NCI-H524 (cell line): ENCODE data around the gene NACC2.
A peak's percentile ranks its signal among the peaks of the same experiment; 100 is the strongest.

Experiments used
- DNase-seq, 2 experiments: peaks; one replicate each; lab custom pipeline; 2025; lab: John Stamatoyannopoulos, UW

The NACC2 gene

DNA sequence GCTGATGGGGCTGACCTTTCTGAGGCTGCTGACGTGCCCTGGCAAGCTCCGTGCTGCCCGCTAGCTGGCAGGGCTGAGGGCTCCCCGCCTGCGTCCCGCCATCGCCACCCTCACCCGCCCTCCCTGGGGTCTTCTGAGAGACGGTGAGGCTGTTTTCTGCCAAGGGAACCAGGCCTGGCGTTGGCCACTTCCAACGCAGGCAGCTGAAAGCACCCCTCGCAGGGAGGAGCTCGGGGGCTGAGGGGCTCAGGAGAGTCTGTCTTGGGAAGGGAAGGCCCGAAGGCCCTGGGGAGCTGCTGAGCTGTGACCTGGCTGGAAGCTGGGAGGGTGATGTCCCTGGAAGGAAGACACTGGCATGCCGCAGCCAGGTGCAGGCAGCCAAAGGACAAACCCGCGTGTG is 33.3 kb upstream of the NACC2 start:
- no peak for DNase-seq

GRCh38 chr9:136127313-136127712 is 32.2 kb upstream of the NACC2 start:
- no peak for DNase-seq

DNA sequence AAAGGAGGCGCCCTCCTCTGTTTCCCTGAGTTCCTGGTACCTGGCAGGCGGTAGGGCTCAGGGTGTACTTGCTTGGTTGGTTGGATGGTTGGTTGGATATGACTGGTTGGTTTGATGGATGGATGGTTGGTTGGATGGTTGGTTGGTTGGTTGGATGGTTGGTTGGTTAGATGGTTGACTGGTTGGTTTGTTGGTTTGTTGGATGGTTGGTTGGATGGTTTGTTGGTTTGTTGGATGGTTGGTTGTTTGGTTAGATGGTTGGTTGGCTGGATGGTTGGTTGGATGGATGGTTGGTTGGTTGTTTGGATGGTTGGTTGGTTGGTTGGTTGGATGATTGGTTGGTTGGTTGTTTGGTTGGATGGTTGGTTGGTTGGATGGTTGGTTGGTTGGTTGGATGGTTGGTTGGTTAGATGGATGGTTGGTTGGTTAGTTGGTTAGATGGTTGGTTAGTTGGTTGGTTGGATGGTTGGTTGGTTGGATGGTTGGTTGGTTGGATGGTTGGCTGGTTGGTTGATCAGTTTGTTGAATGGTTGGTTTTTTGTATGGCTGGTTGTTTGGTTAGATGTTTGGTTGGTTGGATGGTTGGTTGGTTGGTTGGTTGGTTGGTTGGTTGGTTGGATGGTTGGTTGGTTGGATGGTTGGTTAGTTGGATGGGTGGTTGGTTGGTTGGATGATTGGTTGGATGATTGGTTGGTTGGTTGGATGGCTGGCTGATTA is 30.0 kb upstream of the NACC2 start:
- no peak for DNase-seq

DNA sequence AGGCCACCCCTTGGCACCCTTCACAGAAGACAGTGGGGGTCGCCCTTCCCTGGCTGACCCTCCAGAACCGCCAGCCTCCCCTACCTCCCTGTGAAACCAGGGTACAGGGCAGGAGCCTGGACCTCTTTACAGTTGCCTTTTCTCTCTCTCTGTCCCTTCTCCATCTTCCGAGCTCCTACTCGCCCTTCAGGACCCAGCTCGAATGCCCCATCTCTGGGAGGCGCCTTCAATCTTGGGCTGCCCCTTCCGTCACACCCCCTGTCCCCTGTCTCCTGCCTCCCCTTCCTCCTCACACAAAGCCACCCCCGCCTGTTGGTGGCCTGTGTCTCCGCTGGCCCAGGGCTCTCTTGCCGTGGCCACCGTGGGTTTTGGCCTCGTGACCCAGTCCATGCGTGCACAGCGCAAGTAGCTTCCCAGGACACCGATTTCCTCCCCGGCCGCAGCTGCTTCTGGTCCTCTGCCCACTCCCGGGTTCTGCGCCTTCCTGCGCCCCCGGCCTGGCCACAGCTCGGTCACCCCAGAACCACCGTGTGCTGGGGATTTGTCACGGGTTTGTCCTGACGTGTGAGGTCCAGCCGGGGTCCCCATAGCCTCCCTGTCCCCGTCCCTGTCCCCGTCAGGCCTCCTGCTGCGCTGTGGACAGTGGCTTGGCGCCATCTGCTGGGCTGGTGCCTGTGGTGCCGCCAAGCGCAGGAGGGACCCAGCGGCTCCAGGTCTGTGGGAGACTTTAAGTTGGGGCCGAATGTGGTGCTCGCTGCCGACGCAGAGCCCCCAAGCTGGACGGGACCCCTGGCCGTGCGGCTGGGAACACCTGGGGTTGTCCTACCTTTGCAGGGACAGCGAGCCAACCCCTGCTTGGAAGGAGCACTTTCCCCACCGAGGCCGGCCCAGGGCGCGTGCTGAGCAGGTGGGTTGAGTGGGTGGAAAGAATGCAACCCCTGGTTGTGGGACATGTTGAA is 27.6 kb upstream of the NACC2 start:
- DNase-seq: peak; percentile 48 to 75

- DNase-seq: no peak
Measured at GRCh38 chr9:136121801-136122200, 26.7 kb upstream of the NACC2 start.

GRCh38 chr9:136120438-136120844 is 25.4 kb upstream of the NACC2 start:
- no peak for DNase-seq

- no peak for DNase-seq
Measured at GRCh38 chr9:136119883-136120393, 24.8 kb upstream of the NACC2 start.

- peak in 1 of 2 experiments; percentile 56 for DNase-seq
Measured at GRCh38 chr9:136119061-136119882, 24.2 kb upstream of the NACC2 start.

DNA sequence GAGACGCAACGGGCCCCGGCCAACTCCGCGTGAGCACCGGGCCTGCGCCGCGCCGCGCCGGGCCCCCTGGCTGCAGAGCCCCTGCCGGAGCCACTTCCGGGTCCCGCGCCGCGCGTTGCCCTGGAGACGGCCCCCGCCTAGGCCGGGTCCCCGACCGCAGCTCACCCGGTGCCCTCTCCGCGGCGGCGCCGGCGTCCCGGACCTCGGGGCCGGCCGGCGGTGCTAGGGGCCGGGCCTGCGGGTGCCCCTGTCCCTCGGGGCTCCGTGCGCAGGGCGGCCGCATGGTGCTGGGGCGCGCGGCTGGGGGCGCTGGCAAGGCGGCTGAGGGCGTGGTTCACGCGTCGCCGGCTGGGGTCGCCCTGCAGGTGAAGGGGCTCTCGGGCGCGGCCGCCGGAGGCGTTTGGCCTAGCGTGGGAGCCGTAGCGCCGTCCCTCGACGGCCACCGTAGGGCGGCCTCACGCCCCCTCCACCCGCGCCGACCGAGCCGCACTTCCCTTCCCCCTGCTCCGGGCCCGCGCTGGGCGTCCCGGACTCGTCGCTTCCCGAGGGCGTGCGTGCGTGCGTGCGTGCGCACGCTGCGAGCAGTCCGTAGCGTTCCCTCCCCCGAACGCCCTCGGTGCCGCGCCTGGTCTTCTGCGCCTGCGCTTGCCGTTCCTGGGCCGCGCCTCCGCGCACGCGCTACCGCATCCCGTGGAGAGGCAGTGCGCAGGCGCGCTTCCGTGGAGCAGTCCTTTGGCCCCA is 23.4 kb upstream of the NACC2 start, which contains the start of gene TMEM250:
Gene TMEM250, minus strand, starts transcription at position 556 of the 741 bp plus-strand sequence. CDS start 1,975 bp downstream, outside the sequence.
- peak; percentile 95 to 99 for DNase-seq

DNA sequence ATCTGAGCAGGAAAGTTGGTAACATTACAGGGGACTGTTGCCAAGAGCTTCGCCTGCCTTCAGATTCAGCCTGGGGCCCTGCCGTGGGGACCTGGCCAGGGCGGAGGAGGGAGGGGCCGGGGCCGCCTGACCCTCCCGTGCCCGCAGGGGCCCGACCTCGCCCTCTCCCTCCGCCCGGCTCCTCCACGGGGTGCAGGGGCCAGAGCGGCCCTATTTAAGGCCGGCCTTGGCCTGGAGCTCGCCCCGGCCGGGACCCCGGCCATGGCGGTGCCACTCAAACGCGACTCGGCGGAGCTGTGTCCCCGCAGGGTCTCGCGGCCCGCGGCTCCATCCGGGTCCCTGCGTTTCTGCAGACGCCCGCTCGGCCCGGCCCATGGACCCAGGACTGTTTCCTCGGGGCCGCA is 22.8 kb upstream of the NACC2 start:
- no peak for DNase-seq

DNA sequence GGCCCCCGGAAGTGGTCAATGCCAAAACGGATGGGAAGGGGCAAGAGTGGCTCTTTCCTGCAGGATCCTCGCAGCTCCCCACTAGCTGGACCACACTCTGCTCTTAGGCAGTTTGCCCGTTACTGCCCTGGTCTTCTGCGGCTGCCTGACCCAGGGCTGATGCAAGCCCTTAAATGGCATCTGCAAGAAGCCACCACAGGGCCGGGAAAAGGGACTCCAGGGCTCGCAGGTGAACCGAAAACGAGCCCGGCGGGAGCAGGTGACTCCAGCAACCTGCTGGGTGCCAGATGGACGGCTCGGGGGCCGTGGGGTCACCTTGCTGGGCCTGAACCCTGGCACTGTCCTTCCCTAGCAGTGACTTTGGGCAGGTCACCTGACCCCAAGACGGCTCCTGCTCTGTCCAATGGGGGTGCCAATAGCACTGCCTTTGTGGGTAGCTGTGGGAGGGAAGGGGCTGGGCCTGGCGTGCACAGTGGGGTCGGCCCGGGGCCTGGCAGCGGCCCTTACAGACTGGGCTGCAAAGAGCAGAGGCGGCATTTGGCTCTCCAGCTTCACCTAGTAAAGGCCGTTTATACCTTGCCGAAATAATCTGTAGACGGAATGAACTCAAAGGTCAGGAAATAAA is 22.3 kb upstream of the NACC2 start:
- peak in 1 of 2 experiments; percentile 28 for DNase-seq

- no peak for DNase-seq
Measured at GRCh38 chr9:136116360-136117098, 21.4 kb upstream of the NACC2 start.

DNA sequence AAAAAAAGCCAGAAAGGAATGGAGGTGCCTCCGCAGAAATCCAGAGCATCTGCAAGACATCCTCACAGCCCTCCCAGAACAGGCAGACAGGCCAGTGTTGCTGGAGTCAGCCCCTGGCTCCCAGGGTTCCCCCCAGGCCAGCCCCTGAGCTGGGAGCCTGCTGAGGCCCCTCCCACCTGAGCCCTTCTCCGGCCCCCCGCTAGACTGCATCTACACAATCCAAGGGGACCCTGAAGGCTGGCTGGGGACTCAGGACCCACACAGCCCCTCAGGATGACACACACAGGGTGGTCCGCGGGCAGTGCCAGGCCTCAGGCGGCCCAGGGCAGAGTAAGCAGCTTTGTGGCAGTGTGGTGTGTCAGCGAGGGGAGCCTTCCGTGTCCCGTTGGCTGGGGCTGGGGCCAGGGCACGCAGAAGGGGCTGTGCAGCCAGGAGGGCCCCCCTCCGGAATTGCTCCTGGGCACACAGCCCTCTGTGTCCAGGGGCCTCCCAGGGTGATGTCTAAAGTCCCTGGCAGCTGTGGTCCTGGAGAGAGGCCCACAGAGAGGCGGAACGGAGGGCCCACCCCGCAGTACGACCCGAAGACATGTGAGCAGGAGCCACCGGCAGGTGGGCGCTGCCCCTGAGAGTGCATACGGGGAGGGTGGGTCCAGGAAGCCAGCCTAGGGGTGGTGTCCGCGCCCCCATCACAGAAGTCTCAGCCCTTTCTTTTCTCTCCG is 20.7 kb upstream of the NACC2 start:
- DNase-seq: no peak

- no peak for DNase-seq
Measured at GRCh38 chr9:136115206-136115605, 20.1 kb upstream of the NACC2 start.

GRCh38 chr9:136114610-136115009 is 19.5 kb upstream of the NACC2 start:
- no peak for DNase-seq

GRCh38 chr9:136112541-136112940 is 17.5 kb upstream of the NACC2 start:
- DNase-seq: no peak

GRCh38 chr9:136111910-136112309 is 16.8 kb upstream of the NACC2 start:
- no peak for DNase-seq

GRCh38 chr9:136111190-136111589 is 16.1 kb upstream of the NACC2 start:
- DNase-seq: no peak
